ENCODE measurements around the gene VWC2. TPM values are rescaled to one million over a fixed set of nuclear protein-coding genes. Genes with fewer than 3 reads are reported as not detected.

VWC2 gene
- total RNA-seq = not detected in 2 replicates

DNA sequence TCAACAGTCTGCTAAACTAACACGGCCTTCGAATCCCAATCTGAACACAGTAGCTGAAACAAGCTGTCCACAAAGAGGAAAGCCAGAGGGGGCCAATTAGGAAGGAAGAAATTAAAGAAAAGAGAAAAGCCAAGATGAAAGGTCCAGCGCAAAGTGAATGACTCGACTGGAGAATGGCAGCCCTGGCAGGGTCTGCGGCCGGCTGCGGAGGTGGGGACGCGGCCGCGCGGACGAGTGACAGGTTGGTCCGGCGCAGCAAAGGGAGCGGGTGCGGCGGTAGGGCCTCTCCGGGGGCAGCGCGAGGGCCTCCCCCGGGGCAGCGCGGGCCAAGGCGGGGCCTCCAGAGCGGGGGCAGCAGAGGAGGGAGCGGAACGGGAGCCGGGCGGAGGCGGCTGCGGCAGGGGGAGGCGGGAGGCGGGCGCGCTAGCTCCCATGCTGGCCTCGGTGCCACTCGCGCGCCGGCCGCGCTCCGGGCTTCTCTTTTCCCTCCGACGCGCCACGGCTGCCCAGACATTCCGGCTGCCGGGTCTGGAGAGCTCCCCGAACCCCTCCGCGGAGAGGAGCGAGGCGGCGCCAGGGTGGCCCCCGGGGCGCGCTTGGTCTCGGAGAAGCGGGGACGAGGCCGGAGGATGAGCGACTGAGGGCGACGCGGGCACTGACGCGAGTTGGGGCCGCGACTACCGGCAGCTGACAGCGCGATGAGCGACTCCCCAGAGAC, at the start of gene VWC2:
TSS of gene VWC2 (plus strand) at position 421 of the 718 bp plus-strand sequence. CDS start 1,798 bp downstream, outside the sequence.
- no peak for DNase-seq (ENCODE audit: low read depth)

- DNase-seq (ENCODE audit: low read depth) = peak; percentile 25
These were observed 49.4 kb upstream of the VWC2 start for GRCh38 chr7:49724071-49724470.

- DNase-seq (ENCODE audit: low read depth) = no peak
These were observed 41.6 kb upstream of the VWC2 start for GRCh38 chr7:49731836-49732235.

DNA sequence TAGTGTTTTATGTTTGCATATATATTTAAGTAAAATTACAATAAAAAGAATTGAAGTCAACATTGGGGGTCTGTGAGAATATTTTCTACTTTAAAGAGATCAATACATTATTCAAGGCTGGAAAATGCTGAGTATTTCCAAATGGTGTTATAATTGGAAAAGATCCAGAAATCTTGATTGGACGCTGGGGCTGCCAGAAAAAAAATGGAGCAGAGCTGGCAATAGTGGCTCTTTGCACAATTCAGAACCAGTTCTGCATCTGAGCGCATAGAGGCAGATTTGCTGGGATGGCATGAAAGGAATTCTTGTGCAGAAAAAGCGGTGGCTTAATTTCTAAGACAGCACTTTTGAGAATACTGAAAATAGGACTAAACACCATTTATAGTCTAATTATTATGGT, 10.8 kb upstream of the VWC2 start:
- no peak for DNase-seq (ENCODE audit: low read depth)

GRCh38 chr7:49763791-49764190, 9.6 kb upstream of the VWC2 start:
- DNase-seq (ENCODE audit: low read depth) = peak; percentile 3

- no peak for DNase-seq (ENCODE audit: low read depth)
These were observed 6.5 kb upstream of the VWC2 start for GRCh38 chr7:49766966-49767365.

DNA sequence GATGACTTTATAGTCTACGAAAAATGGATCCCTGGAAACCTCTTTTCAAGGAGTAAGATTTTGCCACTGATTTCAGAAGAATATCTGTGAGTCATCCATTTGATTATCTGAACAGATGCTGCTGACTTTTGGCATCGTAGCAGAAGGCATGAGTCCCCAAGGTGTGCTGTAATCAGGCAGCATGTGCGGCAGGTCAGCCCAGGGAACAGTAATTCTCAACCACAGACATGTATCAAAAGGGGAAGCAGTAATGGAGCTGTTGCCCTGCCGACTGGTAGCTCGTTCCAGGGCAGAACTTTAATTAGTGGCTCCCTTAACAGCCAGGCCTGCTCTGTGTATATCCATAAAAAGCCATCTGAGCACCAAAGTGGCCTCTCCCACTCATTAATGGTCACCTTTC, 5.7 kb upstream of the VWC2 start:
- no peak for DNase-seq (ENCODE audit: low read depth)

- DNase-seq (ENCODE audit: low read depth) = no peak
These were observed 5.2 kb upstream of the VWC2 start for GRCh38 chr7:49768254-49768653.

DNA sequence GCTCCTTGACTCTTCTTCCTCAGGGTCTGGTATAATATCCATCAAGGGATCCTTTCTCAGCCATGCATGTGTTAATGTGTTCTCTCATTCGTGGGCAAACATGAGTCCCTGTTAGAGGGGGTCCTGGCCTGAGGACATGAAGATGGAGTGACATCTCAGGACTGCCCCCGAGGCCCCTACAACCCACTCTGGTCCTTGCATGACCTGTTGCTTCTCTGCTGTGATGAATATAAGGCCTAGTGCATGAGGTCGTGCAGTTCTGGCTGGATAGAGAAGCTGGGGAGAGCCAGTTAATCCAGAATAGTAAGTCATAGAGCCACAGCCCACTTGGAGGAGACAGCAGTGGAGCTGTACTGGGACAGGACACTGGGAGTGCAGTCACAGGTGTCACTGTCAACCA, 4.6 kb upstream of the VWC2 start:
- DNase-seq (ENCODE audit: low read depth) = no peak

GRCh38 chr7:49769285-49769857, 4.1 kb upstream of the VWC2 start:
- no peak for DNase-seq (ENCODE audit: low read depth)

GRCh38 chr7:49770838-49771237, 2.6 kb upstream of the VWC2 start:
- no peak for DNase-seq (ENCODE audit: low read depth)

- DNase-seq (ENCODE audit: low read depth) = no peak
These were observed 1.8 kb upstream of the VWC2 start for GRCh38 chr7:49771427-49772176.

DNA sequence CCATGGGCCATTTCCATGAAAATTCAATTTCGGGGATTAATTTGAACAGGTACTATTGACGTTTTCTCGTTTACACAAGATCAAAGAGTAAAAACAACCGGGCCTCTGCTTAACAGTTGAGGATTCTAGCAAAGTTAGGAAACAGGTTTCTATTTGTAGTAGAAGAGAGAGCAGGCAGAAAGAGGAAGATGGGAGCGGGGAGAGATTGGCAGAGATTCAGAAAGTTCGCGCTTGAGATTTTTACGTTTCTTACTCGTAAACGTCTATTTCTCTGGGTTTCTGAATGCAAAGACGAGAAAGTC, 571 bp upstream of the VWC2 start:
- no peak for DNase-seq (ENCODE audit: low read depth)

DNA sequence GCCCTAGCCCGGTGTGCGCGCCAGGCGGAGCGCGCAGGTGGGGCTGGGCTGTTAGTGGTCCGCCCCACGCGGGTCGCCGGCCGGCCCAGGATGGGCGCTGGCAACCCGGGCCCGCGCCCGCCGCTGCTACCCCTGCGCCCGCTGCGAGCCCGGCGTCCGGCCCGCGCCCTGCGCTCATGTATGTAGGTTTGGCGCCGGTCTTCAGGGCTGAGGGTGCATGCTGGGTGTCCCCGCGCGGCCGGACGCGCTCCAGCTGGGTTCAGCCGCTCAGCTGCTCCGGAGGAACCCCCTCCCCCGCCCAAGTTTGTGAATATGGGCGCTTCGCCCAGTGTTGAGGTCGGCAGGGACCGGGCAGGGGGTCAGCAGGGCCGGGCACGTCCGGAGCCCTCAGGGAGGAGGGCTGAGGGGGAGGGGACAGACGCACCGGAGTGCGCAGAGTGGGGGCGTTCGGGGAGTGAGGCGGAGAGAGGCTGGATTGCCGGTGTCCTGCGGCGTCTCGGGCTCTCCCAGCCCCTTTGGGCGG, 559 bp downstream of the VWC2 start:
- no peak for DNase-seq (ENCODE audit: low read depth)

DNA sequence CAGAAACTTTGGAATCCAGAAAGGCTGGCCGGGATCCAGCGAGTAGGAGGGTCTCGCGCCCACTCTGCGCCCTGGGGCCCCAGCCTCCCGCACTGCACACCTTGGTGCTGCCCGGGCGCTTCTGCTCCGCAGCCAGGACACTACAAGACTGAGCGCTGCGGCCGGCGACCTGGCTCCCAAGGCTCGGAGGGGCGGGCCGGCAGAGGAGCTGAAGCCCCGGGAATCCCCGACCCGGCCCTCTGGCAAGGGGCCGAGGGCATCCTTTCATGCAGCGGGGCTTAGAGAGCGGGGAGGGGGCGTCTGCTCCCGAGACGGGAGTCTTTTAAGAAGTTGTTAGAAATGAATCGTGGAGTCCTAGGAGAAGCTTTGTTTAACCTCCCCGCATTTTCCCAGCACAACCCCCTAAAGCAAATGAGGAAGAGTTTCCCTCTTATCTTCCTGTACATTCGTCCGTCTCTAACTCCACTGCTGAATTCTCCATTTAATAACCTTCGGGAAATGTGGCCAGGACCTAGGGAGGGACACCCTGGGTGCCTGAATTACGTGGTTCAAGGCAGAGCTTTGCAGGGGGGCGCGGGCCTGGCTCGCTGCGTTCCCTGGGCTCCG, 1.1 kb downstream of the VWC2 start:
- DNase-seq (ENCODE audit: low read depth) = no peak

- DNase-seq (ENCODE audit: low read depth) = no peak
These were observed 1.9 kb downstream of the VWC2 start for GRCh38 chr7:49775065-49775948.

DNA sequence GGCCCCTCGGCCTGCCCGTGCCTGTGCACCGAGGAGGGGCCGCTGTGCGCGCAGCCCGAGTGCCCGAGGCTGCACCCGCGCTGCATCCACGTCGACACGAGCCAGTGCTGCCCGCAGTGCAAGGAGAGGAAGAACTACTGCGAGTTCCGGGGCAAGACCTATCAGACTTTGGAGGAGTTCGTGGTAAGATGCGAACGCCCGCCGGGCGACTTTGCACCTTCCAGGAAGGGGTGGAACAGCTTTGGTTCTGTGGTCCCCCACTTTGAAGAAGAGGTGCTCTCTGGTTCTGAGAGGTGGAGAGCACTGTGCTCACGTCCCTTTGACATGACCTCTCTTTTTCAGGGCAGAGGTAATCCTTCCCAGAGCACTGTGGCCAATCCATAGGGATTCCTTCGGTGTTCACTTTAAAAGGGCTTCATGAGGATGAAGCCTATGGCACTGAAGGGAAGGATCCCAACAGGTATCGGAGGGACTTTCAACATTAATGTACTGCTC, 2.6 kb downstream of the VWC2 start:
- no peak for DNase-seq (ENCODE audit: low read depth)

DNA sequence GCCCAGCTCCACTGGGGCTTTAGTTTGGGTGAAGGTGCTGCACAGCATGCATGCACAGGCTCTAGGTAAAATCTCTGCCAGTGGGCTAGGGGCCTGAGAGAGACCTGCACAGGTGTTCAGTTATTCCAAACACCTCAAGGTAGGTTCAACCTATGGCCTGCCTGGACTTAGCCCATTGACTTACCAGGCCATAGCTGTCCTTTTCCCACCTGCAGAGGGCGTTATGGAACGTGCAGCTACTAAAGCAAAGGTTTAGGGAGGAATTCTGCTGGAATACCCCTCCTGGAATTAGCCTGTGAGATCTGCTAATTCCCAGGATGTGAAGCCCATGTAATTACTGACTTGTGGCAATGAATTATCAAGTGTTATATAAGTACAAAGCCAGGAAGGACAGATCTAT, 3.6 kb downstream of the VWC2 start:
- DNase-seq (ENCODE audit: low read depth) = no peak

DNA sequence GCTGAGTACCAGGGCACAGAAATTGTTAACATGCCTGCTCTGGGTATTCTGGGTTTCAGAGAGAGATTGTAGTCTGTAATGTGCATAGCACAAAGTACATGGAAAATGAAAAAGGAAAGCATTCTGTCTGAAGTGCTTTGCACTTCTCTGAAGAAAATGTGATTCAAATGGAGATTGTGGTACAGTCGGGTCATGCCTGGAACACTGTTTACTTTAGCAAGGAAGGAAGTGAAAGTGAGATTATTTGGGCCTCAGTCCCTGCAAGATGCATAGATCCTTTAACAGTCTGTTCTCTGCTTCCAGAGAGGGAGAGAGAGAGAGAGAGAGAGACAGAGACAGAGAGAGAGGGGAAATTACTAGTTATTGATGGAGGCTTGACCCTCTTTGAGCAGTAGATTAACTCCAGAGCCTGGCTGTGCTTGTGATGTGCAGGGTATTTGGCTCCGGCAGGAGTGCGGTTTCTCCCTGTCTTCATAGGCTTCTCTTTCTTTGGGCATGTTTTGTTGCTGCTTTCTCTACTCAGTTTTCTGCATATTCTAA, 5.4 kb downstream of the VWC2 start:
- no peak for DNase-seq (ENCODE audit: low read depth)

DNA sequence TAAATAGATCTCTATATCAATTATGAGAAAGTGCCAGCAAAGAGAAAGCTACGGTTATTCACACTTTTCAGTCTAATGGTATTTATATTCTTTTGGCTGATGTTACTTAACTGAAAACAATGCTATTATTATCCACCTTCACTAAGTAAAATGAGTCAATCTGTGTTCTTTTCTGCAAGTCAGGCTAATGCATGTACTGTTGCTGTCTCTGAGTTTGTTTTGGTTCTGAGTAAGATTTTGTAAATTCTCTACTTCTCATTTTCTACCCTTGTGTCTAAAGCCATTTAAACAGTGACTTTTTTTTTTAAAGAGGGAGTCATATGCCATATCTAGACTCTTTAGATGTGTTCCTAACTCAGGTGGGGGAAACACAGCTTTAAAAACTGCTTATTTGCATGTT, 7.5 kb downstream of the VWC2 start:
- DNase-seq (ENCODE audit: low read depth) = no peak

DNA sequence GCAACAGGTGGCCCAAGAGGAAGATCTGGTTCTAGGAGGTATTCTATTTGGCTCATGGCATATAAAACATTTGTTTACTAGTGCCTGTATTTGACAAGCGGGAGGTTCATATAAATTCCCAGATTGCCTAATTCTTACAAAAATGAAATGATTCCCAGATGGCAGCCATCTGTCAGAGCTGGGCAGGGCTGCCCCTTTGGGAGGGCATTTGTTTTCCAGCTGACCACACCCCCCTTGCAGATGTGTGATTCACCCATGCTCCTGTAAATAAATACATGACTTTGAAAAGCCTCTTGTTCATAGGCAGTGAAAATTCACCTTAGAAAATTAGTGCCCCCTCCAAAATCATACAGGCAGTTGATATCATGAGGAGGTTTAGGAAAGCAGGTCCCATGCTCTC, 8.6 kb downstream of the VWC2 start:
- no peak for DNase-seq (ENCODE audit: low read depth)
